Measurements from ENCODE around the gene CDC25B. TPM values are rescaled to one million over a fixed set of nuclear protein-coding genes. Genes with fewer than 3 reads are reported as not detected.
"Not testable (repeated sequence)": the region's sequence is repeated elsewhere in the genome, so short reads cannot be mapped to it uniquely, and the experiment has no call there.

Gene CDC25B
- total RNA-seq, 1 experiment from 2014 or later, result 91.0 TPM

GRCh38 chr20:3836132-3836531 lies 40.0 kb downstream of the CDC25B start:
- Histone ChIP-seq H3K9me3 (ENCODE audit: insufficient read depth, low read depth) (peaks cover 6% of the 10 kb centered on the region; the same call in 1 of the 2 replicates), H4K20me1 (ENCODE audit: insufficient read depth) (no peaks in the 10 kb centered on the region), H3K27me3 (ENCODE audit: insufficient read depth, low read depth) (no peaks in the 10 kb centered on the region), H3K4me1 (replicated peaks; ENCODE audit: insufficient read depth) (peaks cover 10% of the 10 kb centered on the region), H3K79me2 (ENCODE audit: low read depth) (no peaks in the 10 kb centered on the region), H3K4me3 (no peak overlapping the region), H3K36me3 (ENCODE audit: low read depth) (no peaks in the 10 kb centered on the region), H3F3A (ENCODE audit: insufficient read depth, low read depth) (peaks cover 25% of the 10 kb centered on the region; the same call in 1 of the 2 replicates), H3K27ac (no peak overlapping the region), H3K4me2 (no peak overlapping the region), H3K9me2 (ENCODE audit: insufficient read depth) (no peaks in the 10 kb centered on the region), H2AFZ (no peak overlapping the region)
- ChIA-PET CTCF (no interaction called here), POLR2A (ENCODE audit: unreplicated experiment) (interaction anchor here (0.8 kb wide), 1 partner anchor 9 kb away, joined by 4 read pairs; no protein-coding TSS in a partner anchor)
- intact Hi-C loops (cut with micrococcal nuclease; ENCODE audit: unreplicated experiment), result no loop called here
- no TSS peak for BruUV-seq (replicated peaks)
- DNase-seq, result no peak
- TF ChIP-seq EZH2 (IDR thresholded peaks at IDR 0.05; ENCODE audit: low read depth) (no peak), CTCF (conservative IDR thresholded peaks at IDR 0.05) (no peak)

- Histone ChIP-seq H3K36me3 (ENCODE audit: low read depth) (no peaks in the 10 kb centered on the region), H3K4me1 (replicated peaks; ENCODE audit: insufficient read depth) (peaks cover 36% of the 10 kb centered on the region), H3K4me3 (no peak overlapping the region), H3K9me3 (ENCODE audit: insufficient read depth, low read depth) (peaks cover 6% of the 10 kb centered on the region; the same call in 1 of the 2 replicates), H3K79me2 (ENCODE audit: low read depth) (peaks cover 3% of the 10 kb centered on the region; the same call in 1 of the 2 replicates), H3F3A (ENCODE audit: insufficient read depth, low read depth) (peaks cover 34% of the 10 kb centered on the region; the same call in 1 of the 2 replicates), H3K4me2 (no peak overlapping the region), H3K27ac (no peak overlapping the region), H4K20me1 (ENCODE audit: insufficient read depth) (no peaks in the 10 kb centered on the region), H3K27me3 (ENCODE audit: insufficient read depth, low read depth) (no peaks in the 10 kb centered on the region), H3K9me2 (ENCODE audit: insufficient read depth) (no peaks in the 10 kb centered on the region), H2AFZ (no peak overlapping the region)
- CTCF ChIA-PET, result no interaction called here
- intact Hi-C loops (cut with micrococcal nuclease; ENCODE audit: unreplicated experiment), result no loop called here
- POLR2A ChIA-PET (ENCODE audit: unreplicated experiment), result no interaction called here
- TF ChIP-seq CTCF (conservative IDR thresholded peaks at IDR 0.05) (no peak), EZH2 (IDR thresholded peaks at IDR 0.05; ENCODE audit: low read depth) (no peak)
- no peak for DNase-seq
- no TSS peak for BruUV-seq (replicated peaks)
Measured at GRCh38 chr20:3839328-3839727, 43.2 kb downstream of the CDC25B start.

- H3K36me3 ChIP-seq (ENCODE audit: low read depth); H4K20me1 ChIP-seq (ENCODE audit: insufficient read depth); H2AFZ ChIP-seq; POLR2A ChIA-PET (ENCODE audit: unreplicated experiment); H3K27me3 ChIP-seq (ENCODE audit: insufficient read depth, low read depth); H3K4me2 ChIP-seq; H3K9me3 ChIP-seq (ENCODE audit: insufficient read depth, low read depth); H3K79me2 ChIP-seq (ENCODE audit: low read depth); H3K4me3 ChIP-seq; BruUV-seq (replicated peaks); CTCF ChIA-PET; H3K9me2 ChIP-seq (ENCODE audit: insufficient read depth): not testable (repeated sequence)
- Histone ChIP-seq H3K4me1 (replicated peaks; ENCODE audit: insufficient read depth) (peaks cover 44% of the 10 kb centered on the region), H3F3A (ENCODE audit: insufficient read depth, low read depth) (peaks cover 43% of the 10 kb centered on the region; the same call in 1 of the 2 replicates), H3K27ac (peak overlapping the region; percentile 60)
- DNase-seq, result peak in 1 of 2 experiments; percentile 81
- intact Hi-C loops (cut with micrococcal nuclease; ENCODE audit: unreplicated experiment), result loop anchor here (10.0 kb wide), 1 partner anchor 125 kb away; the partner anchor contains the start of gene SIGLEC1
Measured at GRCh38 chr20:3840201-3840600, 44.1 kb downstream of the CDC25B start.

Data from PC-9 (cell line).